Measurements from ENCODE around the gene PKMYT1. TPM values are rescaled to one million over a fixed set of nuclear protein-coding genes. Genes with fewer than 3 reads are reported as not detected.

PKMYT1 gene
- total and polyA plus RNA-seq, 9 of the 15 experiments (the other 6 are each of a cell fraction or from before 2014, with no cell fraction given), result 8.7 to 201 (median 37.8) TPM

DNA sequence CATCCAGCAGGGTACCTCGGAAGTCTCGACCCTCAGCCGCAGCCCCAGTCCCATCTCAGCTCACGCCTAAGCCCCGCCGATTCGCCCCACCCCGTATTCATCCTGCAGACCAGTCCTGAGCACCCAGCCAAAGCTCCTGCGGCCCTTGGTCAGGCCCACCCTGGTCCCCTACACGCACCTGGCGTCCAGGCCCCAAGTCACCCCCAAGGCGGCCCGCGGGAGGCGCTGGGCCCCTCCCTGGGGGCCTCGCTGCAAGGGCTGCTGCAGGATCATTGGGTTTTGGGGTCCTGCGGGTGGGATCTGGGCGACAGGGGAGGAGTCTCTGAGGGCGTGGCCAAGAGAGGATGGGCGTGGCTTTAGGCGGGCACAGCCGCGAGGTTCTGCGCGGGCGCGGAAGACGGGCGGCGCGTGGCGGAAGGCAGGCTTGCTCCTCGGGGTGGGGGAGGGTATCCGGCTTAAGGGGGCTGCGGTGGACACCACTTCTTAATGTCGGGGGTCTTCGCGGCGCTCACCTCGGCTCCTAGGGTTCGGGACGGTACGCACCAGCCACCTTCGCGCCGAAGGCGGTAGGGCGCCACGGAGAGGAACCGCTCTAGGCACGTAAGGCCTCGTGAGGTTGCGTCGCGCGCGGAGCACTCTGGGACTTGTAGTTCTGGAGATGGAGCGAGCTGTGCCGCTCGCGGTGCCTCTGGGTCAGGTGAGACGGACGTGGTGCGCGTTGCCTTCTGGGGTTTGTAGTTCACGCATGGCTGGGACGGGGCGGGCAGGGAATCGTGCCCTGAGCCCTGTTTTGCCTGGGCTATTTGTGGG lies 43.6 kb upstream of the PKMYT1 start, which contains the start of the genes HCFC1R1 and THOC6 (continued):
- TF ChIP-seq, protein P1, sequence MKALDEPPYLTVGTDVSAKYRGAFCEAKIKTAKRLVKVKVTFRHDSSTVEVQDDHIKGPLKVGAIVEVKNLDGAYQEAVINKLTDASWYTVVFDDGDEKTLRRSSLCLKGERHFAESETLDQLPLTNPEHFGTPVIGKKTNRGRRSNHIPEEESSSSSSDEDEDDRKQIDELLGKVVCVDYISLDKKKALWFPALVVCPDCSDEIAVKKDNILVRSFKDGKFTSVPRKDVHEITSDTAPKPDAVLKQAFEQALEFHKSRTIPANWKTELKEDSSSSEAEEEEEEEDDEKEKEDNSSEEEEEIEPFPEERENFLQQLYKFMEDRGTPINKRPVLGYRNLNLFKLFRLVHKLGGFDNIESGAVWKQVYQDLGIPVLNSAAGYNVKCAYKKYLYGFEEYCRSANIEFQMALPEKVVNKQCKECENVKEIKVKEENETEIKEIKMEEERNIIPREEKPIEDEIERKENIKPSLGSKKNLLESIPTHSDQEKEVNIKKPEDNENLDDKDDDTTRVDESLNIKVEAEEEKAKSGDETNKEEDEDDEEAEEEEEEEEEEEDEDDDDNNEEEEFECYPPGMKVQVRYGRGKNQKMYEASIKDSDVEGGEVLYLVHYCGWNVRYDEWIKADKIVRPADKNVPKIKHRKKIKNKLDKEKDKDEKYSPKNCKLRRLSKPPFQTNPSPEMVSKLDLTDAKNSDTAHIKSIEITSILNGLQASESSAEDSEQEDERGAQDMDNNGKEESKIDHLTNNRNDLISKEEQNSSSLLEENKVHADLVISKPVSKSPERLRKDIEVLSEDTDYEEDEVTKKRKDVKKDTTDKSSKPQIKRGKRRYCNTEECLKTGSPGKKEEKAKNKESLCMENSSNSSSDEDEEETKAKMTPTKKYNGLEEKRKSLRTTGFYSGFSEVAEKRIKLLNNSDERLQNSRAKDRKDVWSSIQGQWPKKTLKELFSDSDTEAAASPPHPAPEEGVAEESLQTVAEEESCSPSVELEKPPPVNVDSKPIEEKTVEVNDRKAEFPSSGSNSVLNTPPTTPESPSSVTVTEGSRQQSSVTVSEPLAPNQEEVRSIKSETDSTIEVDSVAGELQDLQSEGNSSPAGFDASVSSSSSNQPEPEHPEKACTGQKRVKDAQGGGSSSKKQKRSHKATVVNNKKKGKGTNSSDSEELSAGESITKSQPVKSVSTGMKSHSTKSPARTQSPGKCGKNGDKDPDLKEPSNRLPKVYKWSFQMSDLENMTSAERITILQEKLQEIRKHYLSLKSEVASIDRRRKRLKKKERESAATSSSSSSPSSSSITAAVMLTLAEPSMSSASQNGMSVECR (CRISPR knock-in tag; IDR thresholded peaks at IDR 0.05), result peak; percentile 90
- TF ChIP-seq SRF (CRISPR knock-in tag; IDR thresholded peaks at IDR 0.05) (peak in 1 of 2 experiments; percentile 51; a peak in 1 of 4 replicates), GABPB1 (CRISPR knock-in tag; IDR thresholded peaks at IDR 0.05) (peak; percentile 90), SREBF1 (IDR thresholded peaks at IDR 0.05; ENCODE audit: borderline replicate concordance, low read depth, low read length) (peak; percentile 97), NCOA6 (IDR thresholded peaks at IDR 0.05) (peak; percentile 81), PRPF4 (IDR thresholded peaks at IDR 0.05; ENCODE audit: insufficient read depth, low read depth, low read length, poor library complexity, severe bottlenecking) (peak; percentile 29), ZNF408 (CRISPR knock-in tag; IDR thresholded peaks at IDR 0.05; ENCODE audit: low read depth) (no peak), RAD51 (IDR thresholded peaks at IDR 0.05; ENCODE audit: borderline replicate concordance, low read depth) (peak; percentile 85), CXXC5 (CRISPR knock-in tag; IDR thresholded peaks at IDR 0.05) (peak; percentile 100), NR4A1 (CRISPR knock-in tag; IDR thresholded peaks at IDR 0.05) (peak; percentile 45; the same call in 1 of the 2 replicates), NR4A1 (tag; IDR thresholded peaks at IDR 0.05) (peak; percentile 65; the same call in 1 of the 2 replicates), GTF2F1 (IDR thresholded peaks at IDR 0.05; ENCODE audit: low read depth, low read length) (peak; percentile 51; the same call in 1 of the 2 replicates), ETV1 (tag; conservative IDR thresholded peaks at IDR 0.05; ENCODE audit: low read depth) (peak; percentile 72), FOXJ3 (CRISPR knock-in tag; IDR thresholded peaks at IDR 0.05) (no peak)
- TF ChIP-seq, protein P2, sequence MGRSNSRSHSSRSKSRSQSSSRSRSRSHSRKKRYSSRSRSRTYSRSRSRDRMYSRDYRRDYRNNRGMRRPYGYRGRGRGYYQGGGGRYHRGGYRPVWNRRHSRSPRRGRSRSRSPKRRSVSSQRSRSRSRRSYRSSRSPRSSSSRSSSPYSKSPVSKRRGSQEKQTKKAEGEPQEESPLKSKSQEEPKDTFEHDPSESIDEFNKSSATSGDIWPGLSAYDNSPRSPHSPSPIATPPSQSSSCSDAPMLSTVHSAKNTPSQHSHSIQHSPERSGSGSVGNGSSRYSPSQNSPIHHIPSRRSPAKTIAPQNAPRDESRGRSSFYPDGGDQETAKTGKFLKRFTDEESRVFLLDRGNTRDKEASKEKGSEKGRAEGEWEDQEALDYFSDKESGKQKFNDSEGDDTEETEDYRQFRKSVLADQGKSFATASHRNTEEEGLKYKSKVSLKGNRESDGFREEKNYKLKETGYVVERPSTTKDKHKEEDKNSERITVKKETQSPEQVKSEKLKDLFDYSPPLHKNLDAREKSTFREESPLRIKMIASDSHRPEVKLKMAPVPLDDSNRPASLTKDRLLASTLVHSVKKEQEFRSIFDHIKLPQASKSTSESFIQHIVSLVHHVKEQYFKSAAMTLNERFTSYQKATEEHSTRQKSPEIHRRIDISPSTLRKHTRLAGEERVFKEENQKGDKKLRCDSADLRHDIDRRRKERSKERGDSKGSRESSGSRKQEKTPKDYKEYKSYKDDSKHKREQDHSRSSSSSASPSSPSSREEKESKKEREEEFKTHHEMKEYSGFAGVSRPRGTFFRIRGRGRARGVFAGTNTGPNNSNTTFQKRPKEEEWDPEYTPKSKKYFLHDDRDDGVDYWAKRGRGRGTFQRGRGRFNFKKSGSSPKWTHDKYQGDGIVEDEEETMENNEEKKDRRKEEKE (IDR thresholded peaks at IDR 0.05; ENCODE audit: borderline replicate concordance in 1 of 2, control insufficient read depth in 1 of 2, low read depth in 2 of 2, low read length in 1 of 2), result peak in 1 of 2 experiments; percentile 58; a peak in 2 of 4 replicates
- TF ChIP-seq, protein P3, sequence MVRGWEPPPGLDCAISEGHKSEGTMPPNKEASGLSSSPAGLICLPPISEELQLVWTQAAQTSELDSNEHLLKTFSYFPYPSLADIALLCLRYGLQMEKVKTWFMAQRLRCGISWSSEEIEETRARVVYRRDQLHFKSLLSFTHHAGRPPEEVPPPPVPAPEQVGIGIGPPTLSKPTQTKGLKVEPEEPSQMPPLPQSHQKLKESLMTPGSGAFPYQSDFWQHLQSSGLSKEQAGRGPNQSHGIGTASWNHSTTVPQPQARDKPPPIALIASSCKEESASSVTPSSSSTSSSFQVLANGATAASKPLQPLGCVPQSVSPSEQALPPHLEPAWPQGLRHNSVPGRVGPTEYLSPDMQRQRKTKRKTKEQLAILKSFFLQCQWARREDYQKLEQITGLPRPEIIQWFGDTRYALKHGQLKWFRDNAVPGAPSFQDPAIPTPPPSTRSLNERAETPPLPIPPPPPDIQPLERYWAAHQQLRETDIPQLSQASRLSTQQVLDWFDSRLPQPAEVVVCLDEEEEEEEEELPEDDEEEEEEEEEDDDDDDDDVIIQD (CRISPR knock-in tag; IDR thresholded peaks at IDR 0.05), result no peak
